ENCODE results near the gene ENPEP. TPM values are rescaled to one million over a fixed set of nuclear protein-coding genes. Genes with fewer than 3 reads are reported as not detected.

The ENPEP gene
- polyA plus RNA-seq, 1 donor (not counting 4 experiments of a cell fraction or from before 2014, with no cell fraction given) = not detected

- peaks cover 5% of the 10 kb centered on the region for H3K4me1 ChIP-seq (ENCODE audit: control insufficient read depth, extremely low read depth, insufficient read depth, low read length)
- no peaks in the 10 kb centered on the region for H3K79me2 ChIP-seq (ENCODE audit: control insufficient read depth, insufficient read depth, low read length)
- H3K9ac ChIP-seq (ENCODE audit: control insufficient read depth, extremely low read depth, insufficient read depth, low read length) = no peak overlapping the region
- H3K27ac ChIP-seq (ENCODE audit: control insufficient read depth, insufficient read depth, low read length) = no peak overlapping the region
- H3K4me2 ChIP-seq (ENCODE audit: control insufficient read depth, extremely low read depth, insufficient read depth, low read depth, low read length) = no peak overlapping the region
- TF ChIP-seq EZH2 (IDR thresholded peaks at IDR 0.05; ENCODE audit: low read length) = no peak
- peak; percentile 55 to 64 (median 58) for TF ChIP-seq CTCF (optimal IDR thresholded peaks at IDR 0.05 in 1 of 3, IDR thresholded peaks at IDR 0.05 in 1 of 3, conservative IDR thresholded peaks at IDR 0.05 in 1 of 3; ENCODE audit: extremely low read depth in 1 of 3, insufficient read depth in 2 of 3, low read length in 3 of 3)
- no peaks in the 10 kb centered on the region for H4K20me1 ChIP-seq (ENCODE audit: control insufficient read depth, extremely low read depth, insufficient read depth, low read length)
- dilution Hi-C loops (cut with MboI; ENCODE audit: extremely low pct_ligation_motif_present, low sequenced_read_pairs) = loop anchor here (25.0 kb wide), 1 partner anchor 482 kb away; no protein-coding TSS in a partner anchor
- DNase-seq (ENCODE audit: low read depth, low spot score) (no peak), FAIRE-seq (no peak)
- no peaks in the 10 kb centered on the region for H3K9me3 ChIP-seq (ENCODE audit: control insufficient read depth, low read depth, low read length)
- H3K4me3 ChIP-seq (ENCODE audit: control insufficient read depth in 2 of 3, extremely low read depth in 1 of 3, insufficient read depth in 2 of 3, low read depth in 1 of 3, low read length in 3 of 3) = no peak overlapping the region
- no peaks in the 10 kb centered on the region for H3K36me3 ChIP-seq (ENCODE audit: control insufficient read depth in 2 of 2, extremely low read depth in 1 of 2, insufficient read depth in 2 of 2, low read length in 2 of 2)
- no peak overlapping the region for H2AFZ ChIP-seq (ENCODE audit: control insufficient read depth, low read length)
- no peaks in the 10 kb centered on the region for H3K27me3 ChIP-seq (ENCODE audit: control insufficient read depth, extremely low read depth, insufficient read depth, low read length)
- no peaks in the 10 kb centered on the region for H3K9me1 ChIP-seq (ENCODE audit: control insufficient read depth, extremely low read depth, insufficient read depth, low read length)
Measured at GRCh38 chr4:110518889-110519490, 43.0 kb downstream of the ENPEP start.

GRCh38 chr4:110520886-110521285 lies 44.9 kb downstream of the ENPEP start:
- H3K4me2 ChIP-seq (ENCODE audit: control insufficient read depth, extremely low read depth, insufficient read depth, low read depth, low read length) = no peak overlapping the region
- no peaks in the 10 kb centered on the region for H3K9me3 ChIP-seq (ENCODE audit: control insufficient read depth, low read depth, low read length)
- FAIRE-seq (no peak), DNase-seq (ENCODE audit: low read depth, low spot score) (no peak)
- H2AFZ ChIP-seq (ENCODE audit: control insufficient read depth, low read length) = no peak overlapping the region
- no peak overlapping the region for H3K9ac ChIP-seq (ENCODE audit: control insufficient read depth, extremely low read depth, insufficient read depth, low read length)
- peaks cover 2% of the 10 kb centered on the region for H3K4me1 ChIP-seq (ENCODE audit: control insufficient read depth, extremely low read depth, insufficient read depth, low read length)
- no peaks in the 10 kb centered on the region for H3K36me3 ChIP-seq (ENCODE audit: control insufficient read depth in 2 of 2, extremely low read depth in 1 of 2, insufficient read depth in 2 of 2, low read length in 2 of 2)
- H4K20me1 ChIP-seq (ENCODE audit: control insufficient read depth, extremely low read depth, insufficient read depth, low read length) = no peaks in the 10 kb centered on the region
- H3K27ac ChIP-seq (ENCODE audit: control insufficient read depth, insufficient read depth, low read length) = no peak overlapping the region
- TF ChIP-seq EZH2 (IDR thresholded peaks at IDR 0.05; ENCODE audit: low read length) = no peak
- TF ChIP-seq CTCF (optimal IDR thresholded peaks at IDR 0.05 in 1 of 3, IDR thresholded peaks at IDR 0.05 in 1 of 3, conservative IDR thresholded peaks at IDR 0.05 in 1 of 3; ENCODE audit: extremely low read depth in 1 of 3, insufficient read depth in 2 of 3, low read length in 3 of 3) = no peak
- no peak overlapping the region for H3K4me3 ChIP-seq (ENCODE audit: control insufficient read depth in 2 of 3, extremely low read depth in 1 of 3, insufficient read depth in 2 of 3, low read depth in 1 of 3, low read length in 3 of 3)
- H3K27me3 ChIP-seq (ENCODE audit: control insufficient read depth, extremely low read depth, insufficient read depth, low read length) = no peaks in the 10 kb centered on the region
- no peaks in the 10 kb centered on the region for H3K79me2 ChIP-seq (ENCODE audit: control insufficient read depth, insufficient read depth, low read length)
- dilution Hi-C loops (cut with MboI; ENCODE audit: extremely low pct_ligation_motif_present, low sequenced_read_pairs) = loop anchor here (25.0 kb wide), 1 partner anchor 484 kb away; no protein-coding TSS in a partner anchor
- H3K9me1 ChIP-seq (ENCODE audit: control insufficient read depth, extremely low read depth, insufficient read depth, low read length) = no peaks in the 10 kb centered on the region
